Spleen (tissue), 11 donors: ENCODE data around the gene MYL2. TPM values are rescaled to one million over a fixed set of nuclear protein-coding genes. Genes with fewer than 3 reads are reported as not detected.
A peak's percentile ranks its signal among the peaks of the same experiment; 100 is the strongest.

ENCODE experiments used
- DNase-seq: peaks from one replicate; pipeline ENCODE4 v3.0.0-alpha.2; 2020
- H3K27ac ChIP-seq, 8 donors: fragments of 200-600 bp; sonication (generic) in 7 of 8; 1 replicate in 4 of 8; 2 replicates in 4 of 8; pipeline versions ENCODE4 v1.5.0 to v1.8.0; 2016 to 2021; ENCODE audit warnings: inconsistent platforms in 4 of 8, mild to moderate bottlenecking in 4 of 8, moderate library complexity in 1 of 8
- H3K27me3 ChIP-seq, 7 donors: fragments of 200-600 bp; sonication (generic) in 6 of 7; replicated peaks in 1 of 7; 1 replicate in 4 of 7; 2 replicates in 3 of 7; pipeline versions ENCODE4 v1.5.0 to v1.8.0; 2016 to 2021; ENCODE audit warnings: inconsistent platforms in 3 of 7, mild to moderate bottlenecking in 1 of 7
- H3K36me3 ChIP-seq, 6 donors: fragments of 200-600 bp; sonication (generic) in 5 of 6; 1 replicate in 4 of 6; 2 replicates in 2 of 6; pipeline versions ENCODE4 v1.5.0 to v1.8.0; 2016 to 2021; ENCODE audit warnings: inconsistent platforms in 2 of 6
- H3K4me1 ChIP-seq, 6 donors: fragments of 200-600 bp; sonication (generic) in 5 of 6; 1 replicate in 3 of 6; 2 replicates in 3 of 6; pipeline versions ENCODE4 v1.5.0 to v1.8.0; 2016 to 2021; ENCODE audit warnings: inconsistent platforms in 3 of 6
- H3K4me3 ChIP-seq, 8 donors: fragments of 200-600 bp; sonication (generic) in 7 of 8; 1 replicate in 4 of 8; 2 replicates in 4 of 8; pipeline versions ENCODE4 v1.5.0 to v1.8.0; 2016 to 2021; ENCODE audit warnings: inconsistent platforms in 4 of 8, mild to moderate bottlenecking in 4 of 8, moderate library complexity in 2 of 8
- H3K9me3 ChIP-seq, 8 donors: fragments of 200-600 bp; sonication (generic) in 7 of 8; 1 replicate in 4 of 8; 2 replicates in 4 of 8; pipeline versions ENCODE4 v1.5.0 to v1.8.0; 2016 to 2021; ENCODE audit warnings: inconsistent platforms in 4 of 8
- CTCF ChIP-seq, 11 experiments: fragments of 200-600 bp in 7 of 11; fragments of 450-650 bp in 4 of 11; sonication (generic) in 4 of 11; IDR thresholded peaks in 8 of 11; conservative IDR thresholded peaks in 3 of 11; 1 replicate in 7 of 11; 2 replicates in 4 of 11; pipeline versions ENCODE4 v1.4.0 to v1.8.0; 2016 to 2021; ENCODE audit warnings: antibody characterized with exemption in 11 of 11, inconsistent platforms in 4 of 11, mild to moderate bottlenecking in 1 of 11
- POLR2A ChIP-seq, 3 donors: fragments of 450-650 bp; IDR thresholded peaks; one replicate each; pipeline ENCODE4 v1.5.1; 2017; ENCODE audit warnings: antibody characterized with exemption in 3 of 3, mild to moderate bottlenecking in 1 of 3
- POLR2AphosphoS5 ChIP-seq, 3 donors: sonication (generic); formaldehyde crosslinking; IDR thresholded peaks; one replicate each; pipeline ENCODE4 v1.5.1; 2017; ENCODE audit warnings: antibody characterized with exemption in 3 of 3
- WGBS, 5 donors: extraction: QIAGEN DNeasy Blood & Tissue Kit in 3 of 5; methylation state at CpG; one replicate each; pipeline versions ENCODE4 v1.1.5 to v1.1.7; 2013 to 2018; 5-methylcytosine and 5-hydroxymethylcytosine counted together
- intact Hi-C: fragments of 100-400 bp; cut with DNase I; formaldehyde crosslinking; loops from one replicate; pipeline ENCODE4 v1.15.0; 2023; ENCODE audit warnings: low total_unique reads
- polyA plus RNA-seq, 3 donors: library from polyadenylated mRNA; stranded (reverse); fragments of 200-250 nt; gene quantifications; one replicate each; pipeline ENCODE4 v1.2.1, GENCODE V29; 2013
- total RNA-seq, 7 donors: library from RNA; depleted of rRNA in 3 of 7; stranded (reverse); fragments of >200 nt in 3 of 7; fragmentation: NEBNext Ultra II Directional in 4 of 7; extraction: Animal tissue kit (Norgen Biotek cat#: 25700) in 4 of 7; gene quantifications; one replicate each; pipeline versions ENCODE4 v1.1.0 to v1.2.1, GENCODE V29; 2016 to 2021
- donor health status: healthy with polysubstance abuse.
- donor health status: DM: no; HTN: no; CAD: no; lungs with moderate emphysema.
- donor health status: DM: no; HTN: no; CAD: no.
- donor health status: Bipolar disorder and iron deficiency.
- donor health status: healthy.
- donor health status: DM: no; HTN: no; CAD: no.
- donor health status: DM: yes; HTN: yes; CAD: no.

The MYL2 gene
- total and polyA plus RNA-seq, 10 donors: 1.2 to 8.5 (median 1.3) TPM; not detected in 7

GRCh38 chr12:110888256-110888991 is 32.0 kb downstream of the MYL2 start:
- intact Hi-C loops: loop anchor here (10.0 kb wide), 1 partner anchor 794 kb away; no protein-coding TSS in a partner anchor
- TF ChIP-seq POLR2AphosphoS5 (IDR thresholded peaks at IDR 0.05): no peak
- TF ChIP-seq CTCF (IDR thresholded peaks at IDR 0.05 in 8 of 11, conservative IDR thresholded peaks at IDR 0.05 in 3 of 11): peak in 5 of 11 experiments; percentile 12 to 70 (median 62)
- no peak for TF ChIP-seq POLR2A (IDR thresholded peaks at IDR 0.05)
- no peak for DNase-seq

GRCh38 chr12:110885152-110885840 is 35.1 kb downstream of the MYL2 start:
- Histone ChIP-seq H3K4me3 (no peak overlapping the region), H3K27me3 (no peaks in the 10 kb centered on the region), H3K9me3 (no peaks in the 10 kb centered on the region), H3K36me3 (no peaks in the 10 kb centered on the region), H3K4me1 (peaks cover 0 to 18% (median 9%) of the 10 kb centered on the region in 6 donors), H3K27ac (no peak overlapping the region)
- no peak for DNase-seq
- intact Hi-C loops: loop anchor here (10.0 kb wide), 1 partner anchor 790 kb away; no protein-coding TSS in a partner anchor
- WGBS, 5 donors: 77 to 88% (median 78%) methylated on average over 6 of the region's 6 CpGs
- TF ChIP-seq POLR2AphosphoS5 (IDR thresholded peaks at IDR 0.05): no peak
- TF ChIP-seq POLR2A (IDR thresholded peaks at IDR 0.05): no peak
- no peak for TF ChIP-seq CTCF (IDR thresholded peaks at IDR 0.05 in 8 of 11, conservative IDR thresholded peaks at IDR 0.05 in 3 of 11)

More at GRCh38 chr12:110888256-110888991, 32.0 kb downstream of the MYL2 start:
- Histone ChIP-seq H3K4me1 (peaks cover 0 to 18% (median 9%) of the 10 kb centered on the region in 6 donors), H3K36me3 (no peaks in the 10 kb centered on the region), H3K27ac (peak overlapping the region in 1 of 8 donors; percentile 47), H3K27me3 (no peaks in the 10 kb centered on the region), H3K4me3 (peak overlapping the region in 6 of 8 donors; percentile 38 to 67 (median 46)), H3K9me3 (no peaks in the 10 kb centered on the region)
- 32 to 36% (median 33%) methylated on average over 5 of the region's 5 CpGs for WGBS, 5 donors

GRCh38 chr12:110883251-110883650 is 37.1 kb downstream of the MYL2 start:
- Histone ChIP-seq H3K27me3 (peaks cover 0 to 4% (median 0%) of the 10 kb centered on the region in 7 donors), H3K4me3 (no peak overlapping the region), H3K36me3 (no peaks in the 10 kb centered on the region), H3K27ac (no peak overlapping the region), H3K9me3 (no peaks in the 10 kb centered on the region), H3K4me1 (peaks cover 0 to 17% (median 8%) of the 10 kb centered on the region in 6 donors)
- TF ChIP-seq POLR2AphosphoS5 (IDR thresholded peaks at IDR 0.05) (no peak), CTCF (IDR thresholded peaks at IDR 0.05 in 8 of 11, conservative IDR thresholded peaks at IDR 0.05 in 3 of 11) (no peak), POLR2A (IDR thresholded peaks at IDR 0.05) (no peak)
- intact Hi-C loops: loop anchor here (10.0 kb wide), 1 partner anchor 788 kb away; no protein-coding TSS in a partner anchor
- 88 to 93% (median 91%) methylated on average over 4 of the region's 4 CpGs for WGBS, 5 donors
- DNase-seq: no peak

- Histone ChIP-seq H3K27me3 (peaks cover 0 to 13% (median 0%) of the 10 kb centered on the region in 7 donors), H3K4me3 (no peak overlapping the region), H3K9me3 (no peaks in the 10 kb centered on the region), H3K27ac (no peak overlapping the region), H3K36me3 (no peaks in the 10 kb centered on the region), H3K4me1 (no peaks in the 10 kb centered on the region)
- no peak for DNase-seq
- intact Hi-C loops: loop anchor here (10.0 kb wide), 1 partner anchor 786 kb away; no protein-coding TSS in a partner anchor
- no peak for TF ChIP-seq POLR2A (IDR thresholded peaks at IDR 0.05)
- no peak for TF ChIP-seq CTCF (IDR thresholded peaks at IDR 0.05 in 8 of 11, conservative IDR thresholded peaks at IDR 0.05 in 3 of 11)
- TF ChIP-seq POLR2AphosphoS5 (IDR thresholded peaks at IDR 0.05): no peak
- WGBS, 5 donors: 72 to 91% (median 83%) methylated on average over 2 of the region's 2 CpGs
Observed at GRCh38 chr12:110880651-110881050, 39.7 kb downstream of the MYL2 start.
